Measurements from ENCODE around the gene COX8A.
"Not testable (repeated sequence)": the region's sequence is repeated elsewhere in the genome, so short reads cannot be mapped to it uniquely, and the experiment has no call there.

The COX8A gene

GRCh38 chr11:63969461-63969860 lies 5.0 kb upstream of the COX8A start:
- no peak for DNase-seq (ENCODE audit: low read depth in 2 of 2)

- DNase-seq (ENCODE audit: low read depth in 2 of 2), result no peak
These were observed 3.5 kb upstream of the COX8A start for GRCh38 chr11:63970902-63971301.

GRCh38 chr11:63973912-63974258 lies 535 bp upstream of the COX8A start:
- not testable (repeated sequence) for DNase-seq (ENCODE audit: low read depth in 2 of 2)

- no peak for DNase-seq (ENCODE audit: low read depth in 2 of 2)
These were observed 4.3 kb downstream of the COX8A start for GRCh38 chr11:63978551-63979239.

GRCh38 chr11:63979426-63979825 lies 5.0 kb downstream of the COX8A start:
- DNase-seq (ENCODE audit: low read depth in 2 of 2), result no peak

GRCh38 chr11:63985812-63986155 lies 11.4 kb downstream of the COX8A start:
- DNase-seq (ENCODE audit: low read depth in 2 of 2), result no peak

GRCh38 chr11:63986156-63986931 lies 11.9 kb downstream of the COX8A start, which contains the start of gene OTUB1:
Gene OTUB1 (plus strand): TSS chr11:63986438. CDS start chr11:63986457, 19 bp downstream.
- DNase-seq (ENCODE audit: low read depth in 2 of 2), result peak; percentile 47 to 61

- DNase-seq (ENCODE audit: low read depth in 2 of 2), result no peak
These were observed 12.6 kb downstream of the COX8A start for GRCh38 chr11:63986932-63987513.

GRCh38 chr11:63991558-63991957 lies 17.1 kb downstream of the COX8A start:
- no peak for DNase-seq (ENCODE audit: low read depth in 2 of 2)

GRCh38 chr11:63993100-63993499 lies 18.7 kb downstream of the COX8A start:
- no peak for DNase-seq (ENCODE audit: low read depth in 2 of 2)

- DNase-seq (ENCODE audit: low read depth in 2 of 2), result no peak
These were observed 19.6 kb downstream of the COX8A start for GRCh38 chr11:63993993-63994392.

- no peak for DNase-seq (ENCODE audit: low read depth in 2 of 2)
These were observed 22.1 kb downstream of the COX8A start for GRCh38 chr11:63996512-63996911.

GRCh38 chr11:63997104-63997700 lies 22.8 kb downstream of the COX8A start:
- DNase-seq (ENCODE audit: low read depth in 2 of 2), result no peak

- DNase-seq (ENCODE audit: low read depth in 2 of 2), result no peak
These were observed 23.4 kb downstream of the COX8A start for GRCh38 chr11:63997801-63998337.

GRCh38 chr11:63998558-63999348 lies 24.3 kb downstream of the COX8A start:
- DNase-seq (ENCODE audit: low read depth in 2 of 2), result no peak

GRCh38 chr11:63999349-64000025 lies 25.1 kb downstream of the COX8A start:
- DNase-seq (ENCODE audit: low read depth in 2 of 2), result no peak

- peak in 1 of 2 experiments; percentile 31 for DNase-seq (ENCODE audit: low read depth in 2 of 2)
These were observed 25.8 kb downstream of the COX8A start for GRCh38 chr11:64000026-64000739.

GRCh38 chr11:64000740-64001483 lies 26.5 kb downstream of the COX8A start:
- DNase-seq (ENCODE audit: low read depth in 2 of 2), result no peak
